T-cell (primary cell): ENCODE results near the gene ZNF664. TPM values are rescaled to one million over a fixed set of nuclear protein-coding genes. Genes with fewer than 3 reads are reported as not detected.

Experiments
- ATAC-seq, 4 experiments: fragments of 200-7000 bp in 3 of 4; fragments of 150-1000 bp in 1 of 4; cut with Tn5 transposase; replicated peaks in 1 of 4; 1 replicate in 3 of 4; 2 replicates in 1 of 4; pipeline ENCODE4 v1.10.0; 2021; ENCODE audit warnings: moderate library complexity in 3 of 4, mild to moderate bottlenecking in 2 of 4, moderate number of reproducible peaks in 1 of 4
- CTCF ChIA-PET, 2 donors: fragments of 300-600 bp; sonication (Branson Sonifier 250); formaldehyde crosslinking; loops; one replicate each; lab custom pipeline; 2022; ENCODE audit warnings: antibody characterized with exemption in 2 of 2; lab: Charles Lee
- POLR2A ChIA-PET, 2 donors: fragments of 300-600 bp; sonication (Branson Sonifier 250); formaldehyde crosslinking; loops; one replicate each; lab custom pipeline; 2022; ENCODE audit warnings: antibody characterized with exemption in 2 of 2; lab: Charles Lee
- DNase-seq, 35 experiments: peaks; one replicate each; pipeline versions ENCODE4 v3.0.0 to v3.0.0-alpha.2; 2013 to 2023
- H3K27ac ChIP-seq: one replicate; pipeline ENCODE4 v1.5.1; 2013; ENCODE audit warnings: low read length
- H3K27me3 ChIP-seq, 2 experiments: replicated peaks in 1 of 2; 1 replicate in 1 of 2; 2 replicates in 1 of 2; pipeline versions ENCODE4 v1.6.1 to v1.7.0; 2013; ENCODE audit warnings: low read length in 1 of 2, mixed read lengths in 1 of 2; ENCODE audit not compliant: control insufficient read depth in 2 of 2, insufficient read depth in 2 of 2; ENCODE audit errors: extremely low read depth in 1 of 2
- H3K36me3 ChIP-seq, 2 donors: 1 replicate in 1 of 2; 2 replicates in 1 of 2; pipeline versions ENCODE4 v1.6.1 to v1.7.0; 2013; ENCODE audit warnings: low read length in 1 of 2; ENCODE audit not compliant: control insufficient read depth in 2 of 2, insufficient read depth in 1 of 2; ENCODE audit errors: extremely low read depth in 1 of 2
- H3K4me1 ChIP-seq, 2 experiments: 1 replicate in 1 of 2; 2 replicates in 1 of 2; pipeline versions ENCODE4 v1.6.1 to v1.7.0; 2013; ENCODE audit warnings: low read length in 2 of 2, mixed read lengths in 1 of 2; ENCODE audit not compliant: insufficient read depth in 2 of 2, control insufficient read depth in 1 of 2; ENCODE audit errors: extremely low read depth in 1 of 2
- H3K4me3 ChIP-seq, 2 donors: 1 replicate in 1 of 2; 2 replicates in 1 of 2; pipeline versions ENCODE4 v1.5.1 to v1.7.0; 2013; ENCODE audit warnings: mild to moderate bottlenecking in 2 of 2, low read length in 1 of 2, moderate library complexity in 1 of 2; ENCODE audit not compliant: control insufficient read depth in 1 of 2; ENCODE audit errors: extremely low read depth in 1 of 2
- H3K9me3 ChIP-seq: 2 replicates; pipeline ENCODE4 v1.7.0; 2013
- H3K27ac Mint-ChIP-seq, 2 donors: one replicate each; pipeline ENCODE4 v1.8.0; 2020 to 2021; ENCODE audit warnings: mild to moderate bottlenecking in 2 of 2, mixed read lengths in 2 of 2
- H3K27me3 Mint-ChIP-seq, 2 donors: one replicate each; pipeline ENCODE4 v1.8.0; 2021 to 2022; ENCODE audit warnings: mixed read lengths in 2 of 2
- H3K36me3 Mint-ChIP-seq: one replicate; pipeline ENCODE4 v1.8.0; 2021; ENCODE audit warnings: mixed read lengths
- H3K4me1 Mint-ChIP-seq, 3 donors: one replicate each; pipeline ENCODE4 v1.8.0; 2020 to 2022; ENCODE audit warnings: mixed read lengths in 3 of 3, mild to moderate bottlenecking in 1 of 3
- H3K4me3 Mint-ChIP-seq, 3 donors: one replicate each; pipeline ENCODE4 v1.8.0; 2020 to 2022; ENCODE audit warnings: mild to moderate bottlenecking in 3 of 3, mixed read lengths in 3 of 3, moderate library complexity in 3 of 3
- H3K9me3 Mint-ChIP-seq, 3 donors: one replicate each; pipeline ENCODE4 v1.8.0; 2020 to 2022; ENCODE audit warnings: mixed read lengths in 3 of 3
- WGBS: methylation state at CpG from one replicate; pipeline ENCODE4 v1.1.5; 2013; ENCODE audit warnings: missing lambda C conversion rate; ENCODE audit not compliant: insufficient coverage; 5-methylcytosine and 5-hydroxymethylcytosine counted together
- total RNA-seq, 35 experiments: library from RNA in 6 of 35; stranded (reverse) in 6 of 35; fragments of 120-200 nt in 1 of 35; gene quantifications; one replicate each; pipeline versions ENCODE4 v1.2.1 to v1.2.4 and lab custom pipeline; 2013 to 2026

ZNF664 gene
- total RNA-seq, 5 donors from 2014 or later (not counting 1 experiment from before 2014, with no cell fraction given), result 30.6 to 58.2 (median 56.1) TPM

GRCh38 chr12:124026755-124027745, 54.0 kb downstream of the ZNF664 start:
- Histone ChIP-seq H3K36me3 (no peaks in the 10 kb centered on the region), H3K4me3 (no peak overlapping the region), H3K9me3 (no peaks in the 10 kb centered on the region), H3K27ac (no peak overlapping the region), H3K4me1 (no peaks in the 10 kb centered on the region), H3K27me3 (peaks cover 0 to 4% of the 10 kb centered on the region in 2 experiments)
- Mint-ChIP-seq H3K27ac (no peak overlapping the region), H3K9me3 (no peaks in the 10 kb centered on the region), H3K4me3 (no peak overlapping the region), H3K27me3 (no peaks in the 10 kb centered on the region), H3K36me3 (no peaks in the 10 kb centered on the region), H3K4me1 (peaks cover 0 to 9% (median 2%) of the 10 kb centered on the region in 3 donors)
- no peak for DNase-seq
- 85% methylated on average over 11 of the region's 14 CpGs for WGBS
- no peak for ATAC-seq
- POLR2A ChIA-PET, result no interaction called here
- CTCF ChIA-PET, result no interaction called here

DNA sequence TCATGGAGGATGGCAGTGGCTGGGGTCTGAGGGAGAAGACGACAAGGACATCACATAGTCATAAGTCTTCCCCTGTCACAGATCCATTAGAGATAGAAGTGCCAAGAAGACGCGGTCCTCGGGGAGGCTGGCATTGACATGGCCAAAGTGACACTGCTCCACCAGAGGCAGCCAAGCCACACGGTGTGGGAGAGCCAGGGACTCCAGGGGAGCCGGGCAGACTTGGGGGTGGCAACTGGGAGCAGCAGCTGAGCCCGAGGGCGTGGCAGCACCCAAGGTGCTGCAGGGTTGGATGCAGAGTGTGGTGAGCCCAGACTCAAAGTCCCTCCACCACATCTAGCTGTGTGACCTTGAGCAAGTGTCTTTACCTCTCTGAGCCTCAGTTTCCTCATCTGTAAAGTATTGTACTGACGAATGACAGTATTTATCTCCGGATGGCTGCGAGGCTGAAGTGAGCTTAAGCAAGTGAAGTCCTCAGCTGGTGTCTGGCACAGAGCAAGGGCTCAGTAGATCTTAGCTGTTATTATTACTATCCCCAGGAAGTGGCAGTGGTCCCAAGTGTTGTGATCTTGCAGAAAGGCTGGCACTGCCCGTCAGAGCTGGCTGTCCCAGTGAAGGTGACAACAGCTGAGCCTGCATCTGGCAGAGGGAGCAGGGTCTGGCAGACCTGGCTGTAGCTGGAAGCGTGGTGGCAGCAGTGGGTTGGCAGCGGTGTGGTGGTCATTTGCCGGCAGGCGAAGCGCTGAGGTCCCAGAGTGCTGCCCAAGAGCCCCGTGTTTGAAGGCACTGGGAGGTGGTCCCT, 54.9 kb downstream of the ZNF664 start:
- Histone ChIP-seq H3K27ac (no peak overlapping the region), H3K9me3 (no peaks in the 10 kb centered on the region), H3K4me1 (no peaks in the 10 kb centered on the region), H3K36me3 (no peaks in the 10 kb centered on the region), H3K4me3 (no peak overlapping the region), H3K27me3 (peaks cover 0 to 7% of the 10 kb centered on the region in 2 experiments)
- Mint-ChIP-seq H3K27me3 (no peaks in the 10 kb centered on the region), H3K36me3 (no peaks in the 10 kb centered on the region), H3K27ac (no peak overlapping the region), H3K4me1 (peaks cover 0 to 9% (median 2%) of the 10 kb centered on the region in 3 donors), H3K4me3 (no peak overlapping the region), H3K9me3 (no peaks in the 10 kb centered on the region)
- DNase-seq (no peak), ATAC-seq (no peak)
- CTCF ChIA-PET, result no interaction called here
- 86% methylated on average over 17 of the region's 18 CpGs for WGBS
- POLR2A ChIA-PET, result no interaction called here

DNA sequence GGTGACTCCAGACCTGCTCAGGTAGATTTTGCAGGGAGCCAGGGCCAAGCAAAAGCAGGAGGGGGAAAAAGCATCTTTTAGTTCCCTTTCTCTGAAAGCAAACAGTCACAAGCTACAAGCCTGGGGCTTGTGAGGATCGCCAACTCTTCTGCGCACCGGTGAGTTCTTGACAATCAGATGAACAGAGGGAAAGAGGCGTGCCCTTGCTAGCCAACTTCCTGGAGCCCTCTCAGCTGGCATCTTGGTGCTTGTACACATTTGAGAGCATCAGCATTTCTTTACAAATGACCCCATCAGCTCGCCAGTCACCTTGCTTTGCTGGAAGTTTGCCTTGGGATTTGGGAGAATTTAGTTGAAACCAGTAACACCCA, 55.5 kb downstream of the ZNF664 start:
- Histone ChIP-seq H3K36me3 (no peaks in the 10 kb centered on the region), H3K9me3 (no peaks in the 10 kb centered on the region), H3K4me3 (no peak overlapping the region), H3K27ac (no peak overlapping the region), H3K4me1 (no peaks in the 10 kb centered on the region), H3K27me3 (peaks cover 0 to 7% of the 10 kb centered on the region in 2 experiments)
- no peaks in the 10 kb centered on the region for H3K36me3 Mint-ChIP-seq
- H3K4me1 Mint-ChIP-seq, result peaks cover 0 to 9% (median 2%) of the 10 kb centered on the region in 3 donors
- ChIA-PET CTCF (no interaction called here), POLR2A (no interaction called here)
- H3K27me3 Mint-ChIP-seq, result peaks cover 2% of the 10 kb centered on the region in 2 donors
- WGBS, result 19% methylated on average over 4 of the region's 5 CpGs
- no peak overlapping the region for H3K4me3 Mint-ChIP-seq
- ATAC-seq (no peak), DNase-seq (no peak)
- H3K27ac Mint-ChIP-seq, result no peak overlapping the region
- H3K9me3 Mint-ChIP-seq, result no peaks in the 10 kb centered on the region

- Histone ChIP-seq H3K27me3 (peaks cover 0 to 9% of the 10 kb centered on the region in 2 experiments), H3K9me3 (no peaks in the 10 kb centered on the region), H3K4me3 (no peak overlapping the region), H3K27ac (no peak overlapping the region), H3K36me3 (no peaks in the 10 kb centered on the region), H3K4me1 (no peaks in the 10 kb centered on the region)
- DNase-seq (no peak), ATAC-seq (no peak)
- Mint-ChIP-seq H3K9me3 (no peaks in the 10 kb centered on the region), H3K27me3 (peaks cover 2 to 3% of the 10 kb centered on the region in 2 donors), H3K4me1 (peaks cover 0 to 5% (median 0%) of the 10 kb centered on the region in 3 donors), H3K27ac (no peak overlapping the region), H3K36me3 (no peaks in the 10 kb centered on the region), H3K4me3 (no peak overlapping the region)
- CTCF ChIA-PET, result interaction anchor here in 1 of 2 donors (1.0 to 1.3 kb wide), 2 partner anchors 23 to 740 kb away, joined by 3 read pairs; no protein-coding TSS in a partner anchor
- 84% methylated on average over 10 of the region's 12 CpGs for WGBS
- POLR2A ChIA-PET, result no interaction called here
These were observed 57.0 kb downstream of the ZNF664 start for GRCh38 chr12:124030008-124030407.

DNA sequence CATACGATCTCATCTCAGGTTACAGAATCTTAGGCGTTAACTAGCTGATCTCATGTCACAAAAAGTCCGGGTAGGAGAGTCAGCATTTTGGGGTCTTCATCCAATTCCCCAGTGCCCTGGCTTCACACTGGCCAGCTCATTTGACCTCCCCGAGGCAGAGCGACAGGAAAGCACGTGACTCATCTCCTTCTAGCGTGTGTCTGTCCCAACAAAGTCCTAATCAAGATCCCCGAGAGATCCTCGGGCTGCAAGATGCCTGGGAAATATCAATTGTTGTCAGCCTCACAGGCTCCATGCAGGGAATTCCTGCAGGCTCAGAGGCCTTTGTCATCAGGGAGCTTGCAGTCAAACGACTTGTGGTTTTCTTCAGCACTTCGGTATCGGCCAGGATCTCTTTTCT, 57.5 kb downstream of the ZNF664 start:
- H3K9me3 ChIP-seq, result no peaks in the 10 kb centered on the region
- Mint-ChIP-seq H3K36me3 (no peaks in the 10 kb centered on the region), H3K4me3 (no peak overlapping the region), H3K27me3 (peaks cover 2 to 3% of the 10 kb centered on the region in 2 donors), H3K9me3 (no peaks in the 10 kb centered on the region), H3K4me1 (peaks cover 0 to 5% (median 0%) of the 10 kb centered on the region in 3 donors), H3K27ac (no peak overlapping the region)
- H3K27me3 ChIP-seq, result peaks cover 0 to 9% of the 10 kb centered on the region in 2 experiments
- no peaks in the 10 kb centered on the region for H3K36me3 ChIP-seq
- ChIA-PET CTCF (interaction anchor here in 1 of 2 donors (1.0 to 1.3 kb wide), 2 partner anchors 24 to 739 kb away, joined by 3 read pairs; no protein-coding TSS in a partner anchor), POLR2A (no interaction called here)
- H3K27ac ChIP-seq, result no peak overlapping the region
- H3K4me1 ChIP-seq, result no peaks in the 10 kb centered on the region
- 69% methylated on average over 10 of the region's 12 CpGs for WGBS
- H3K4me3 ChIP-seq, result no peak overlapping the region
- DNase-seq, result no peak
- ATAC-seq, result no peak

- peaks cover 0 to 9% of the 10 kb centered on the region in 2 experiments for H3K27me3 ChIP-seq
- no peaks in the 10 kb centered on the region for H3K9me3 ChIP-seq
- Mint-ChIP-seq H3K4me3 (no peak overlapping the region), H3K36me3 (no peaks in the 10 kb centered on the region), H3K27ac (no peak overlapping the region), H3K4me1 (peaks cover 0 to 5% (median 0%) of the 10 kb centered on the region in 3 donors), H3K27me3 (peaks cover 2 to 3% of the 10 kb centered on the region in 2 donors), H3K9me3 (no peaks in the 10 kb centered on the region)
- no peaks in the 10 kb centered on the region for H3K4me1 ChIP-seq
- no peak for ATAC-seq
- H3K4me3 ChIP-seq, result no peak overlapping the region
- no CpG with 5 or more reads among the region's 5 CpGs for WGBS
- no peak for DNase-seq
- no peak overlapping the region for H3K27ac ChIP-seq
- CTCF ChIA-PET, result interaction anchor here in 1 of 2 donors (1.0 to 1.3 kb wide), 2 partner anchors 24 to 739 kb away, joined by 3 read pairs; no protein-coding TSS in a partner anchor
- no peaks in the 10 kb centered on the region for H3K36me3 ChIP-seq
- POLR2A ChIA-PET, result no interaction called here
These were observed 58.0 kb downstream of the ZNF664 start for GRCh38 chr12:124031058-124031457.
